Measurements from ENCODE around the gene CRADD.

DNA sequence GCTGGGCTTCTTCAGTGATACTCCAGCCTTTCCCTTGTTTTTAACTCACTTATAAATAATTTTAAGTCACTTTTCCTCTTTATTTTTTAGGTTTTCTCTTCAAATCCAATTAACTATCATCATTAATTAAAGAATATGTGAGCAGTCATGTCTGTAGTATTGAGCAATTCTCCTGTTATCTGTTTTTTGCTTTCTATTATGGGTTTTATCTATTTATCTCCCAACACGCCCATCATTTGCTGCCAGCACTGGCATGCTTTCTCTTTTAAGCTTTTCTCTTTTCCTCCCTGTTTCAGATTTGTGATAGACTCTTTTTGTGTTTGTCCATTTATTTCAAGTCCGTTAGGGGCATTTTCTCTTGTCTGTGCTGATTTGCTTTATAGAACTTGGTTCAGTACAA, 72.3 kb downstream of the CRADD start:
- TF ChIP-seq POLR2A (IDR thresholded peaks at IDR 0.05) = no peak
- TF ChIP-seq CTCF (IDR thresholded peaks at IDR 0.05 in 8 of 11, conservative IDR thresholded peaks at IDR 0.05 in 3 of 11) = no peak
